ENCODE data around the gene SSH2.

Gene SSH2

GRCh38 chr17:29807520-29808361, 122.3 kb downstream of the SSH2 start:
- no peak for TF ChIP-seq ZNF70 (CRISPR knock-in tag; IDR thresholded peaks at IDR 0.05)
- no peak for TF ChIP-seq ZFP30 (CRISPR knock-in tag; IDR thresholded peaks at IDR 0.05)
- no peak for TF ChIP-seq PATZ1 (CRISPR knock-in tag; IDR thresholded peaks at IDR 0.05; ENCODE audit: borderline replicate concordance)
- TF ChIP-seq CSRNP3 (CRISPR knock-in tag; IDR thresholded peaks at IDR 0.05), result no peak
- TF ChIP-seq TSHZ2 (CRISPR knock-in tag; IDR thresholded peaks at IDR 0.05), result no peak
- no peak for TF ChIP-seq ESRRG (CRISPR knock-in tag; IDR thresholded peaks at IDR 0.05)
- no peak for TF ChIP-seq ZC3H10 (CRISPR knock-in tag; IDR thresholded peaks at IDR 0.05)
- TF ChIP-seq GLIS3 (CRISPR knock-in tag; IDR thresholded peaks at IDR 0.05), result no peak
- no peak for TF ChIP-seq ZNF8 (CRISPR knock-in tag; IDR thresholded peaks at IDR 0.05)
- no peak for TF ChIP-seq CSDC2 (CRISPR knock-in tag; IDR thresholded peaks at IDR 0.05)
- no peak for TF ChIP-seq CREB5 (CRISPR knock-in tag; IDR thresholded peaks at IDR 0.05; ENCODE audit: low read depth)
- no peak for TF ChIP-seq ZFP3 (CRISPR knock-in tag; IDR thresholded peaks at IDR 0.05)
- no peak for TF ChIP-seq ARNTL (CRISPR knock-in tag; IDR thresholded peaks at IDR 0.05; ENCODE audit: borderline replicate concordance, low read depth)
- TF ChIP-seq TOX (CRISPR knock-in tag; IDR thresholded peaks at IDR 0.05; ENCODE audit: borderline replicate concordance), result no peak
- no peak for TF ChIP-seq POU6F1 (CRISPR knock-in tag; IDR thresholded peaks at IDR 0.05; ENCODE audit: borderline replicate concordance, low read depth)
- peak; percentile 95 for ATAC-seq

GRCh38 chr17:29802246-29802645, 127.8 kb downstream of the SSH2 start:
- ATAC-seq, result no peak
- TF ChIP-seq TSHZ2 (CRISPR knock-in tag; IDR thresholded peaks at IDR 0.05) (no peak), ZC3H10 (CRISPR knock-in tag; IDR thresholded peaks at IDR 0.05) (no peak), ZNF8 (CRISPR knock-in tag; IDR thresholded peaks at IDR 0.05) (no peak)

- no peak for ATAC-seq
- no peak for TF ChIP-seq ZNF565 (CRISPR knock-in tag; conservative IDR thresholded peaks at IDR 0.05; ENCODE audit: low read depth)
- no peak for TF ChIP-seq GLIS3 (CRISPR knock-in tag; IDR thresholded peaks at IDR 0.05)
- no peak for TF ChIP-seq PPARA (CRISPR knock-in tag; IDR thresholded peaks at IDR 0.05; ENCODE audit: borderline replicate concordance)
- TF ChIP-seq TOX (CRISPR knock-in tag; IDR thresholded peaks at IDR 0.05; ENCODE audit: borderline replicate concordance), result no peak
- TF ChIP-seq ZFP30 (CRISPR knock-in tag; IDR thresholded peaks at IDR 0.05), result no peak
- TF ChIP-seq SNAI2 (CRISPR knock-in tag; IDR thresholded peaks at IDR 0.05), result no peak
- TF ChIP-seq CREB5 (CRISPR knock-in tag; IDR thresholded peaks at IDR 0.05; ENCODE audit: low read depth), result no peak
- TF ChIP-seq CSRNP3 (CRISPR knock-in tag; IDR thresholded peaks at IDR 0.05), result no peak
- TF ChIP-seq ZFP3 (CRISPR knock-in tag; IDR thresholded peaks at IDR 0.05), result no peak
- TF ChIP-seq ZC3H10 (CRISPR knock-in tag; IDR thresholded peaks at IDR 0.05), result no peak
- TF ChIP-seq ESRRG (CRISPR knock-in tag; IDR thresholded peaks at IDR 0.05), result no peak
- no peak for TF ChIP-seq RARB (CRISPR knock-in tag; IDR thresholded peaks at IDR 0.05)
- no peak for TF ChIP-seq ISL1 (CRISPR knock-in tag; IDR thresholded peaks at IDR 0.05)
- no peak for TF ChIP-seq BACH2 (CRISPR knock-in tag; IDR thresholded peaks at IDR 0.05; ENCODE audit: borderline replicate concordance)
These were observed 129.6 kb downstream of the SSH2 start for GRCh38 chr17:29800457-29800856.
